Measurements from ENCODE around the gene ECI1. TPM values are rescaled to one million over a fixed set of nuclear protein-coding genes. Genes with fewer than 3 reads are reported as not detected.

The ECI1 gene
- total RNA-seq, 2 donors from 2014 or later, result 58.9 to 102 TPM

DNA sequence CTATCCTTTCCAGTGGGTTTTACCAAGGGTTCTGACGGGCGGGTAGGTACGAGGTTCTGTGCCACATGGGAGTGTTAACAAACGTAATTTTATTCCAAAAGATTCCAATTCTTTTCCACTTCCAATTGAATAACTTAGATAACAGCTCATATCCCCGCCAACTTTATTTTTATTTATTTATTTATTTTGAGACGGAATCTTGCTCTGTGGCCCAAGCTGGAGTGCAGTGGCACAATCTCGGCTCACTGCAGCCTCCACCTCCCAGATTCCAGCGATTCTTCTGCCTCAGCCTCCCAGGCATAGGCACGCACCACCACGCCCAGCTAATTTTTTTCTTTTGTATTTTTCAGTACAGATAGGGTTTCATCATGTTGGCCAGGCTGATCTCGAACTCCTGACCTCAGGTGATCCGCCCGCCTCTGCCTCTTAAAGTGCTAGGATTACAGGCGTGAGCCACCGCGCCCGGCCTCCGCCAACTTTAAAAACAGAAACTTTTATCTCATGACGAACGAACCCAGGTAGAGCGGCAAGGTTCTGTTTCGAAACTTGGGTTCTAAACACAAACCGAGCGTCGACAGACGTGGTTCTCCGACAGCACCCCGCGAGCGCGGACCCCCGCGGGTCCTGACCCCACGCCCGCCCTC, 613 bp downstream of the ECI1 start:
- Histone ChIP-seq H3K4me1 (peaks cover 23% of the 10 kb centered on the region), H3K9me3 (no peaks in the 10 kb centered on the region), H3K27me3 (no peaks in the 10 kb centered on the region), H3K36me3 (replicated peaks in 1 of 2; ENCODE audit: insufficient read depth in 1 of 2, low read depth in 2 of 2) (peaks cover 8 to 22% of the 10 kb centered on the region in 2 donors), H3K27ac (peak overlapping the region; percentile 86 to 94 (median 90)), H3K4me3 (peak overlapping the region; percentile 33 to 44)
- 4 to 5% methylated on average over 18 to 35 of the region's 35 CpGs for WGBS, 2 donors
- DNase-seq, result peak; percentile 56 to 74 (median 65)
- intact Hi-C loops (cut with DNase I), result no loop called here
- no peak for TF ChIP-seq POLR2A (IDR thresholded peaks at IDR 0.05)
- TF ChIP-seq, protein P1, sequence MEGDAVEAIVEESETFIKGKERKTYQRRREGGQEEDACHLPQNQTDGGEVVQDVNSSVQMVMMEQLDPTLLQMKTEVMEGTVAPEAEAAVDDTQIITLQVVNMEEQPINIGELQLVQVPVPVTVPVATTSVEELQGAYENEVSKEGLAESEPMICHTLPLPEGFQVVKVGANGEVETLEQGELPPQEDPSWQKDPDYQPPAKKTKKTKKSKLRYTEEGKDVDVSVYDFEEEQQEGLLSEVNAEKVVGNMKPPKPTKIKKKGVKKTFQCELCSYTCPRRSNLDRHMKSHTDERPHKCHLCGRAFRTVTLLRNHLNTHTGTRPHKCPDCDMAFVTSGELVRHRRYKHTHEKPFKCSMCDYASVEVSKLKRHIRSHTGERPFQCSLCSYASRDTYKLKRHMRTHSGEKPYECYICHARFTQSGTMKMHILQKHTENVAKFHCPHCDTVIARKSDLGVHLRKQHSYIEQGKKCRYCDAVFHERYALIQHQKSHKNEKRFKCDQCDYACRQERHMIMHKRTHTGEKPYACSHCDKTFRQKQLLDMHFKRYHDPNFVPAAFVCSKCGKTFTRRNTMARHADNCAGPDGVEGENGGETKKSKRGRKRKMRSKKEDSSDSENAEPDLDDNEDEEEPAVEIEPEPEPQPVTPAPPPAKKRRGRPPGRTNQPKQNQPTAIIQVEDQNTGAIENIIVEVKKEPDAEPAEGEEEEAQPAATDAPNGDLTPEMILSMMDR (IDR thresholded peaks at IDR 0.05), result no peak
- peak; percentile 33 for ATAC-seq

DNA sequence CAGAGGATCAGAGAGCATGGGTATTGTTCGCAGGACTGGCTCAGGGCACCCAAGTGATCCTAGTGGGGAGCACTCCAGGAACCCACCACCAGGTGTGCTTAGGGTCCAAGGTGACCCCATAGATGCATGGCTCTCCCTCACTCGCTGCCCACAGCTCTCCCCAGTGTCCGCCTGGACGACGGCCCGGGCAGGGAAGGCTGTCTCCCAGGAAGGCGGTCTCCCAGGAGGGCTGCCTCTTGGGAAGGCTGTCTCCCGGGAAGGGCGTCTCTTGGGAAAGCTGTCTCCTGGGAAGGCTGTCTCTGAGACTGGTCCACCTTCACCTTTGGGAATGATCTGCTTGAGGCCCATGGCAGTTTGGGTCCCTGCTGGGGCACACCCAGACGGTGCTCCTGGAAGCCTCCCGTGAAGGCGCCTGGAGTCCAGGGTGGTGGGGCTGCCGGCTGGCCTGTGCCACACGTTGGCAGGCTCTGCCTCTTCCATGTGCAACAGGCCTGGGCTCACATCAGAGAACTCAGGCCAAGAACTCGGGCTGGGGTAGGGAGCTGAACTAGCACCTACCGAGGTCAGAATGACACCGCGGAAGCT, 5.0 kb downstream of the ECI1 start:
- intact Hi-C loops (cut with DNase I), result no loop called here
- Histone ChIP-seq H3K9me3 (no peaks in the 10 kb centered on the region), H3K27ac (no peak overlapping the region), H3K36me3 (replicated peaks in 1 of 2; ENCODE audit: insufficient read depth in 1 of 2, low read depth in 2 of 2) (peaks cover 10 to 13% of the 10 kb centered on the region in 2 donors), H3K4me1 (peaks cover 9% of the 10 kb centered on the region), H3K4me3 (no peak overlapping the region), H3K27me3 (no peaks in the 10 kb centered on the region)
- DNase-seq (no peak), ATAC-seq (no peak)
- WGBS, 2 donors, result 89 to 100% methylated on average over 3 to 18 of the region's 18 CpGs
- TF ChIP-seq, protein P1 (IDR thresholded peaks at IDR 0.05), result no peak
- no peak for TF ChIP-seq POLR2A (IDR thresholded peaks at IDR 0.05)

DNA sequence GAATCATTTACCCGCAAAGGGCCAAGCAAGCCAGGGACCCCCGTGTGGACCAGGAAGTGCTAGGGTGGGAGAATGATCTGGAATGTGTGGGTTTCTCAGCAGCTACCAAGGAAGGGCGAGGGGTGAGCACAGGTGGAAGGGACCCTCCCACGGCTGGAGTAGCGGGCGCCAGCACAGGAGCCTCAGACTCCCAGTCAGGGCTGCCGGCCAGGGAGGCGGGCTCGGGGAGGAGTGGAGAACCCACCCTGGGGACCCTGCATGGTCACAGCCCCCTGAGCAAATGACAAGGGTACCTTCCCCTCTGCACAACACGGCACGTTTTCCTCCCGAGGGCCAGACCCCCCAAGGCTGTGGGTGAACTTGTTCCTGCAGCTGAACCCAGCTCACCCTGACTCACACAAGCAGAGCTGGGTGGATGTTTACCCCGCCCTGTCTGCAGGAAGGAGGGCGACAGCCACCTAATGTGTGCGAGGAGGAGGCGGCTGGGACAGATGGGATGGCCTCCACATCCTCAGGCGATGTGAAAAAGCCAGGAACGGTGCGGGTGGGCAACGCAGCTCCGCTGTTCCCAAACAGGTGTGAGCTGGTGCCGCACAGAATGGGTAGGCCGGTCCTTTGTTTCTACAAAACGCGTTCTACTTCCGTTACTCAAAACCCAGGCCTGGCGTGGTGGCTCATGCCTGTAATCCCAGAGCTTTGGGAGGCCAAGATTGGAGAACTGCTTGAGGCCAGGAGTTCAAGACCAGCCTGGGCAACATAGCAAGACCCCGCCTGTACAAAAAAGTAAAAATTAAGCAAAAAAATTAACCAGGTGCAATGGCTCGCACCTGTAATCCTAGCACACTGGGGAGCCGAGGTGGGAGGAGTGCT, 6.2 kb downstream of the ECI1 start:
- Histone ChIP-seq H3K36me3 (replicated peaks in 1 of 2; ENCODE audit: insufficient read depth in 1 of 2, low read depth in 2 of 2) (peaks cover 10 to 13% of the 10 kb centered on the region in 2 donors), H3K4me3 (no peak overlapping the region), H3K27me3 (no peaks in the 10 kb centered on the region), H3K4me1 (peaks cover 3% of the 10 kb centered on the region), H3K9me3 (no peaks in the 10 kb centered on the region), H3K27ac (no peak overlapping the region)
- no peak for DNase-seq
- TF ChIP-seq, protein P1 (IDR thresholded peaks at IDR 0.05), result no peak
- intact Hi-C loops (cut with DNase I), result no loop called here
- no peak for ATAC-seq
- WGBS, 2 donors, result 89 to 93% methylated on average over 23 to 30 of the region's 30 CpGs

DNA sequence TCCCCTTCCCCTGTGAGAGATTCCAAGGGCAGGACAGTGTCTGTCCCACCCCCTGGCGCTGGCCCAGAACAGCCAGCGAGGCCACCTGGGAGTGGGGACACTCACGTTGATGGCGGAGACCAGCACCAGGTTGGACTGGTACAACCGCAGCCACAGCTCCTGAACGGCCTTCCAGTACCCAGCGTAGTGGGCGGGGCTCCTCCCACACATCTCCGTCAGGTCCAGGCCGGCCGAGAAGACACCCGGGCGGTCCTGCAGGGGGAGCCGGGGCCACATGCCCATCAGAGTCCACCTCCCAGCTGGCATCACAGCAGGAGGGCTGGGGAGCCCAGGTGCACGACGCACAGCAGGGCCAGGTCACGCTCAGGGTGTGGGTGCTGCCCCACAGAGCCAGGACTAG, 7.1 kb downstream of the ECI1 start:
- no peaks in the 10 kb centered on the region for H3K9me3 ChIP-seq
- peak in 1 of 4 donors; percentile 20 for DNase-seq
- H3K4me3 ChIP-seq, result no peak overlapping the region
- peaks cover 10 to 13% of the 10 kb centered on the region in 2 donors for H3K36me3 ChIP-seq (replicated peaks in 1 of 2; ENCODE audit: insufficient read depth in 1 of 2, low read depth in 2 of 2)
- H3K4me1 ChIP-seq, result no peaks in the 10 kb centered on the region
- TF ChIP-seq, protein P1 (IDR thresholded peaks at IDR 0.05), result no peak
- no peak for TF ChIP-seq POLR2A (IDR thresholded peaks at IDR 0.05)
- no peak overlapping the region for H3K27ac ChIP-seq
- no peaks in the 10 kb centered on the region for H3K27me3 ChIP-seq
- intact Hi-C loops (cut with DNase I), result no loop called here
- ATAC-seq, result no peak
- WGBS, 2 donors, result 73 to 88% methylated on average over 5 to 17 of the region's 17 CpGs

Data from body of pancreas (tissue), 4 donors.